Hematopoietic multipotent progenitor cell treated with erythropoietin and hydrocortisone succinate and interleukin-3 and kit ligand, for 15 days (in vitro differentiated cells): ENCODE measurements around the gene POTEI.
"Not testable (repeated sequence)": the region's sequence is repeated elsewhere in the genome, so short reads cannot be mapped to it uniquely, and the experiment has no call there.

Source experiments
- DNase-seq: peaks from one replicate; pipeline ENCODE4 v3.0.0-alpha.2; 2015; ENCODE audit warnings: low spot score

The POTEI gene

DNA sequence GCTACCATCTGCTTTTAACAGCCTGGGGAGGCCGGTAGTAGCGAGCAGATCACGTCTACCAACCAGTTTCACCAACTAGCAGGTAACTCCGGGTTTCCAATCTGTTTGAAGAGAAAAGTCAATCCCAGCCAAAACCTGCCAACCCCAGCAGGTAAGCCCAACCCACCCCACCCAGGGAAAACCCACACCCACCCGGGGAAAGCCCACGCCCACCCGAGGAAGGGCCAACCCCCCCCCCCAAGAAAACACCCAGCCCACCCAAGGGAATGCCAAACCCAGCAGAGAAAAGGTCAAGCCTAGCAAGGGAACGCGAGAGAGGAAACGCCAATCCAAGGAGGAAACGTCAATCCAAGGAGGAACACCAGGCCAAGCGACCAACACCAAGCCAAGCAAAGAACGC is at the start of gene POTEI:
Gene POTEI, minus strand, starts transcription at position 101 of the 400 bp plus-strand sequence. Its CDS starts 93 bp downstream, at position 8.
- not testable (repeated sequence) for DNase-seq

GRCh38 chr2:130556441-130556840 is 47.3 kb upstream of the POTEI start:
- not testable (repeated sequence) for DNase-seq

- DNase-seq = not testable (repeated sequence)
Measured at GRCh38 chr2:130554178-130554577, 45.0 kb upstream of the POTEI start.

DNA sequence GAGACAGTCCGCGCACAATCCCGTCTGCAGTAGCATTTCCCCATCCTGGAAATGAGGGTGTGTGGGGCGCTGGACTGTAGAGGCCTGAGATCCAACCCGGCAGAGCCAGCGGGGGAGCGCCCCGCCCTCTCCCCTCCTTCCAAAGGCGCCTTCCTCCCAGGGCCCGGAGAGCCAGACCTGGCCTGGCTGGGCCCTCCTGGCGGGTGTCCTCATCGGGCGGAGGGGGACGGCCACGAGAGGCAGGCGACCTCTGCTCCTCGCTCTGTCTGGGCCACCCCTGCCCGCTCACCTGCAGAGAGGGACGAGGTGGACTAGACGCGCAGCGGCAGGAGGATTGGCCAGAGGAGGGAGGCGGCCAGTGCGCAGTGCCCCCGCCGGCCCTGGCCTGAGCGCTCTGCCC is 40.3 kb upstream of the POTEI start:
- not testable (repeated sequence) for DNase-seq

GRCh38 chr2:130548418-130548817 is 39.3 kb upstream of the POTEI start:
- DNase-seq = not testable (repeated sequence)

- not testable (repeated sequence) for DNase-seq
Measured at GRCh38 chr2:130544978-130545377, 35.9 kb upstream of the POTEI start.

GRCh38 chr2:130543785-130544528 is 34.8 kb upstream of the POTEI start:
- not testable (repeated sequence) for DNase-seq

DNA sequence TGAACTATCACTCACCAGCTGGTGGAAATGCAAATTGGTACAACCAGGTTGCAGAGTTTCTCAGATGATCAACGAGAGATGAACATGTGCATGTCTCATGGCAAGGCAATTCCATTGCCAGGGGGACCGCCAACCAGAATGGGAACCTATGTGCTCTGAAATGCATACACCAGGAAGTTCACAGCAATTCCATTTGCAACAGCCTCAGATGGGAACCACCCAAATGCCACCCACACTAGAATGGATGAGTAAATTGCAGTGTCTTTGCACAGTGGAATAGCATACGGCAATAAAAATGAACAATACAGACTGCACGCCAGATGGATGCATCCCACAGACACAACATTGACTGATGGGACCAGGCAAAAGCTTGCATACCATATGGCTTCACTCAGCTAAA is 33.7 kb upstream of the POTEI start:
- not testable (repeated sequence) for DNase-seq

DNA sequence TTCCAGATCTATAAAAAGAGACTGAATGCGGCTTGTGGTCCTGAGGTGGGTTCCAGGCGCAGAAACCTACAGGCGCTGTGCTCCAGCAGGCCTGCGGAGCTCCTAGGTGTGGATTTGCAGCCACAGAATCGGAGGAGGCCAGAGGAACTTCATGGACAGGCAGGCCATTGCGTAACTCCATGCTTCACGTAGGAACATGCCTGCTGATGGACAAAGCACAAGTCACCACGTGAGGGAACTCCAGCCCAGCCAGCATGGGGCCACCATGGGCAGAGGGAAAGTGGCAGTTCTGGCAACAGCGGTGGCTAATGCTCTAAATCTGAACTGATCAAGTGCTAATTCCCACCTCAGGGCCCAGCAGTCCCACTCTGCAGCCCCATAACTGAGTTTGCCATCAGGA is 29.1 kb upstream of the POTEI start:
- DNase-seq = not testable (repeated sequence)

GRCh38 chr2:130536654-130537053 is 27.5 kb upstream of the POTEI start:
- not testable (repeated sequence) for DNase-seq

- DNase-seq = not testable (repeated sequence)
Measured at GRCh38 chr2:130531672-130532071, 22.5 kb upstream of the POTEI start.

DNA sequence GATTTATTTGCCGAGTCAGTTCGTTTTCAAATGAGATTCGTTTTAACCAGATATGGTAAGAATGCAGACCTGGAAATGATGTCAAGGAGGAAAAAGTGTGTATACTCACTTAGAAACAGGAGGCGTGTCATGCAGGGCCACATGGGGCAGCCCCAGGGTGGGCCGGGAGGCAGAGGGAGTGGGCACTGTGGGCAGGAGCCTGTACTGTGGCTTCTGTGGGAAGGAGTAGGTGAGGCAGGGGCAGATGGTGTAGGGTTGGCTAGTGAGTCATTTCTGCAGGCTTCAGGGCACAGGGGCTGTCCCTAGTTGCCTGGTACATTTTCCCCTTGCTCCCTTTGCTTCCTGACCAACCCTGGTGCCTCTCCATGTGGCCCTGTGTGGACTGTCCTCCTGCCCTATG is 22.1 kb upstream of the POTEI start:
- not testable (repeated sequence) for DNase-seq

DNA sequence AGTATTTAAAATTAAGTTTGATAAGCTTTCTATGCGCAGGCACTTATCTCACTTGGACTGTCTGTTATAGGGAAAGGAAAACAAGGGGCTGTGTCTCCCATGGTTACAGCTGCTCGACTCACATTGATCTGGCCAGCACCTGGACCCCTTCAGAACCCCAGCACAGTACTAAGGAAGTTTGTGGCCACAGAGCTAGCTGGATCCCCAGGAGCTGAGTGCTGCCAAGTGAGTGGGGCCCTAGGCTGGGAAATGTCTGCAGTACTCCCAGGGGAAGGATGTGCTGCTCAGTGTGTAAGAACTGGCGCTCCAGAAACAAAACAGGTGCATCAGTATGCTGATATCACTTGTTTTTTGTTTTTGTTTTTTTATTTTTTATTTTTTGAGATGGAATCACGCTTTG is 21.1 kb upstream of the POTEI start:
- DNase-seq = not testable (repeated sequence)

DNA sequence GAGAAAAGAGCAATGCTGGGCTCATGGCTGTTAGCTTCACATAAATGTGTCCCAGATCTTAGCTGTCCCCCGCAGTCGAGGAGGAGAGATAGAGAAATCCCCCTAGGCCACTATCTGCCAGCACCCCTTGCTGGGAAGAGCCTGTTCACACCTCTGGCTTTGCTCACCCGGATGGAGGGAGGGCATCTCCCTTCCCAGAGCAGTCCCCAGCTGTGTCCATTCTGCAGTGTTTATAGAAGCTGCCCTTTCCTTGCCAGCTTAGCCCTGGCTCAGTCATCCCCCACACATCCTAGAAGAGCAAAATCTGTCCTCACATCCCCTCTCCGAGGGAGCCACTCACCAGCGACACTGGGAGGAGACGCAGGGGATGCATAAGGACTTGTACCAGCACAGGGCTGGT is 20.4 kb upstream of the POTEI start:
- not testable (repeated sequence) for DNase-seq

- DNase-seq = not testable (repeated sequence)
Measured at GRCh38 chr2:130527365-130527967, 18.3 kb upstream of the POTEI start.

DNA sequence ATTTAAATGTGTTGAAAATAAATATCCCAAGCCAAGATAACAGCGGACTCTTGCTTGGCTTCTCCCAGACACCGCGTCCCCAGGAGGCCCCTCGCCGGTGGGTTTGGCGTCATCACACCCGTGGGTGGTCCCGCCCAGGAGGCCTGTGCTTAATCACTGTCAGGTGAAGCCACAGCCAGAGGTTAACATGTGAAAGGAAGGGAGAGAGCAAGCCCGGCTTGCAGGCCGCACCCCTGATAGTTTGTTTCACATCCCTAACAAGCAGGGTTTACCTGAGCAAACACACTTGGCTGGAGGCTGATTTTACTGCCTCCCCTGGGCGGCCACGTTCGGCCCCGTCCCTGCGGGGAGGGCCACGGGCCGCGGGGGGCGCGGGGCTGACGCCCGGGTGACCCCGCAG is 13.3 kb upstream of the POTEI start:
- not testable (repeated sequence) for DNase-seq

GRCh38 chr2:130520992-130521391 is 11.9 kb upstream of the POTEI start, which contains the start of gene CFC1B:
Gene CFC1B (plus strand): TSS chr2:130521222. CDS start chr2:130521485, 263 bp downstream.
- DNase-seq = not testable (repeated sequence)

DNA sequence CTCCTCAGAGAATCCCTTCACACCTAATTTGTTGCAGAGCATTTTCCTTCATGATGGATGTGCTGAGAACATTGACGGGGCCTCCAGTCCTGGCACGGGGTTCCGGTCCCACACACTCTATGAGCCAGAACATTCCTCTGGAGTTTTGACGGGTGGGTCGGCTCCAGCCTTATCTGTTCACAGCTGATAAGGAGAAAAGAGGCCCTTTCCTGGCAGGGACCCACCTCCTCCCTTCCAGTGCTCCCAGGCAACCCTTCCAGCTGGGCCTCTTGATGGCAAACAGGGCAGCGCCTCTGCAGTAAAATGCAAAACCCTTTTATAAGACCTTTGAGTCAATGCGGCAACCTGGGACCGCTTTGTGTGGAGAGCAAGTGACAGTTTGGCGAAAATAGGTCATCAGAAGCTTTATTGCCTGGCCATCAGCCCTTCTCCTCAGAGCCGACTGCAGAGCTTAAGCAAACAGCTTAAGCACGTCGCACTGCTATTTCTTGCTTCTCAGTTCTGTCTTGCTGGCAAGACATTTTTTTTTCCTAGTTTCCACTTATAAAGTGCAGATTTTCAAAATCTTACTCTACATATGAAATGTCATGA is 9.5 kb upstream of the POTEI start:
- not testable (repeated sequence) for DNase-seq

- not testable (repeated sequence) for DNase-seq
Measured at GRCh38 chr2:130511747-130512451, 2.8 kb upstream of the POTEI start.

DNA sequence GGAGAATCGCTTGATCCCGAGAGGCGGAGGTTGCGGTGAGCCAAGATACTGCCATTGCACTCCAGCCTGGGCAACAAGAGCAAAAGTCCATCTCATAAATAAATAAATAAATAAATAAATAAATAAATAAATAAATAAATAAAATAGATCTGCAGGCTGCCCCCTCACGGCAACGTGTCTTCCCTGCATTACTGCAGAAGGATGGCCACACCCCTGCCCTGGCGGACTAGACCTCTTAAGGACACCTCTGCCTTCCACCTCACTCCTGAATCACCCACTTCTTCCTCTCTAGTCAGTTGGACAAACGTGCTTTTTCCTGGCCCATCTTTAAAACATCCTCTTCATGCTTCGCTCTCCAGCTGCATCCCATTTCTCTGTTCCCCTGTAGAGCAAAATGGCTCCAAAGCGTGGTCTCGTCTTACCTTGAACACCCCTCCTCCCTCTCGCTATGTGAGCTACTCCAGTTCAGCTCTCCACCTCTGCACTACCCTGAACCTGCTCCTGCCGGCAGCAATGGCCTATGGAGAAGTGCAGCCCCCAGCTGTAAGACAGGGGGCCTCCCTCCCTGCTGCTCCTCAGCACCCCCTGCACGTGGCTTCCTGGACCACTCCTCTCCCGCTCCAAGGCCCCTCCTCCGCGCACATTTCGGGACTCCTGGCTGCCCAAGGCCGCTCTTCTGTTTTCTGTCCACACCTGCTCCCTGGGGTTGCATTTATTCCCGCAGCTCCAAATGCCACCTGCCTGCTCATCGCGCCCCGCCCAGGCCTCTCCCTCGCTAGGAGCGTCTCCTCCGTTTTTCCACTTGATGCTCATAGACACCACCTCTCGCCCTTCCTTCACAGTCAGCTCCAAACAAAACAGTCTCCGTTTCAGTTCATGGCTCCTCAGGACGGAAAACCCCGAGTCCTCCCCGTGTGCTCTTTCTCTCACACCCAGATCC is 1.9 kb upstream of the POTEI start:
- DNase-seq = not testable (repeated sequence)

DNA sequence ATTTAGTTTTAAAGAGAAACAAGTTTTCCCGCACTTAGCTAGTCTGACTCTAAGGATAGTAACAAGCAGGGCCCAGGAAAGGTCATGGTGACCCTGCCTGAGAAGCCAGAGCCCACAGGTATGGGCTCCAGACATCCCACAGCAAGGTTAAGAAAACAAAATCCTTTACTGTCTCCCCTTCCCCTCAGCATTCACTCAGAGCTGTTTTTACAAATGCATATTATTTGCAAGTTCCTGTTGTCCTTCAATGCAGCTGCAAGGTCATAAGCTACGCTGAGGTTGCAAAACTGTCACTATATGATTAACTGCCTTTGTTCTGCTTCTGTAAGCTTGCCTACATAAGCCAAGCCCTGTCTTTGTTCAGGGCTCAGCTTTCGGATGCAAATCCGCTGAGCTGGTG is 18.1 kb downstream of the POTEI start:
- DNase-seq = not testable (repeated sequence)
